GM12864 (cell line): ENCODE data around the gene DPYSL3.

Source experiments
- DNase-seq: peaks from one replicate; pipeline ENCODE4 v3.0.0-alpha.2; 2011; ENCODE audit warnings: low read depth
- H3K4me3 ChIP-seq: 2 replicates; pipeline ENCODE4 v1.5.1; 2011; ENCODE audit warnings: mild to moderate bottlenecking, low read depth, low read length, control low read depth
- TF ChIP-seq, protein P1 (sequence below): IDR thresholded peaks from 2 replicates; pipeline ENCODE4 v1.5.1; 2011; ENCODE audit warnings: low read depth, mild to moderate bottlenecking, moderate library complexity, low read length, control low read depth, inconsistent platforms; ENCODE audit errors: missing control alignments

The DPYSL3 gene

DNA sequence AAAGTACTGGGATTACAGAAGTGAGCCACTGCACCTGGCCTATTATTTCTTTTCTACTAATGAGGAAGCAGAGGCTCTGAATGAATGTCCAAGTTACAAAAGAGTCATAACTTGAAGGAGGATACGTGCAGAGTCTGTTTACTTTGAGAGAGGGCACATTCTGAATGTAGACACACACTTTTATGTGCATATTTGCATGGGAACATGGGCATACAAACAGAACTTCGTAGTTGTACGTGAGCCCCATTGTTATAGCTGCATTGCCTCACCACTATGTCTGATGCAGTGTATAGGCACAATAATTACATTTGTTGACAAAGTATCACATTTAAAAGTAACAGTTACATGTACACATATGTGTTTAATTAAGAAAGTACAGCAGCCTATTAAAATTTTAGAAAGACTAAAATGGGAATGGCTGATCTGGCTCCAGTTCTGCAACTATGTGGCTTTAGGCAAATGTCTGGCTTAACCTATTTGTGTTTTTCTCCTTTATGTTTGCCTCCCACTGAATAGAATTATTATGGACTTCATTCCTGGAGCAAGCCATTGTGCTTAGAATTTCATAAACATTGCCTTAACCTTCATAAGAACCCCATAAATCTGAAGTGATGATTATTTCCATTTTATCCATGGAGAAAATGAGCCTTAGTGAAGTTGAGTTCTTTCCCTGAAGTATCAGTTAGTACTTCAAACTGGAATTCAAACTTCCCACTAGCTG lies 3.0 kb upstream of the DPYSL3 start:
- TF ChIP-seq, protein P1, sequence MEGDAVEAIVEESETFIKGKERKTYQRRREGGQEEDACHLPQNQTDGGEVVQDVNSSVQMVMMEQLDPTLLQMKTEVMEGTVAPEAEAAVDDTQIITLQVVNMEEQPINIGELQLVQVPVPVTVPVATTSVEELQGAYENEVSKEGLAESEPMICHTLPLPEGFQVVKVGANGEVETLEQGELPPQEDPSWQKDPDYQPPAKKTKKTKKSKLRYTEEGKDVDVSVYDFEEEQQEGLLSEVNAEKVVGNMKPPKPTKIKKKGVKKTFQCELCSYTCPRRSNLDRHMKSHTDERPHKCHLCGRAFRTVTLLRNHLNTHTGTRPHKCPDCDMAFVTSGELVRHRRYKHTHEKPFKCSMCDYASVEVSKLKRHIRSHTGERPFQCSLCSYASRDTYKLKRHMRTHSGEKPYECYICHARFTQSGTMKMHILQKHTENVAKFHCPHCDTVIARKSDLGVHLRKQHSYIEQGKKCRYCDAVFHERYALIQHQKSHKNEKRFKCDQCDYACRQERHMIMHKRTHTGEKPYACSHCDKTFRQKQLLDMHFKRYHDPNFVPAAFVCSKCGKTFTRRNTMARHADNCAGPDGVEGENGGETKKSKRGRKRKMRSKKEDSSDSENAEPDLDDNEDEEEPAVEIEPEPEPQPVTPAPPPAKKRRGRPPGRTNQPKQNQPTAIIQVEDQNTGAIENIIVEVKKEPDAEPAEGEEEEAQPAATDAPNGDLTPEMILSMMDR: no peak
- no peak for DNase-seq
- no peak overlapping the region for H3K4me3 ChIP-seq

DNA sequence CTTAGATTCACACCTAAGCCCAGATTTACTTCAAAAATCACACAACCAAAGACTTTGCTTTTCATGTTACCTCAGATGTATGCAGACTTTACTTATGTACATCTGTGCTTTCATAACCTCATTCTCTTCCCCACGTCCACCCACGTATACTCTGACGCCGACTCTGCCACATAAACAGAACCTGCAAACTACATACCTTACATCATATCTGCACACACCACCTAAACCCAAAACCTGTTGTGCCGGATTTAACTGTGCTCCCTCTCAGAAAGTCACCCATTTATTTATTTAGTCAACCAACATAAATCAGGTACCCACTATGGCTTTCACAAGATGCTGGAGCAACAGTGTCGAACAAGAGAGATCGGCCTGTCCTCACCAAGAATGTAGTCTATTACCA lies 1.0 kb upstream of the DPYSL3 start:
- DNase-seq: no peak
- TF ChIP-seq, protein P1: no peak
- no peak overlapping the region for H3K4me3 ChIP-seq

GRCh38 chr5:147509041-147509709 lies 693 bp downstream of the DPYSL3 start:
- no peak overlapping the region for H3K4me3 ChIP-seq

GRCh38 chr5:147508711-147509040 lies 1.2 kb downstream of the DPYSL3 start:
- H3K4me3 ChIP-seq: no peak overlapping the region
- TF ChIP-seq, protein P1: no peak
- DNase-seq: no peak

More at GRCh38 chr5:147509041-147509709, 693 bp downstream of the DPYSL3 start:
- TF ChIP-seq, protein P1: no peak
- no peak for DNase-seq

DNA sequence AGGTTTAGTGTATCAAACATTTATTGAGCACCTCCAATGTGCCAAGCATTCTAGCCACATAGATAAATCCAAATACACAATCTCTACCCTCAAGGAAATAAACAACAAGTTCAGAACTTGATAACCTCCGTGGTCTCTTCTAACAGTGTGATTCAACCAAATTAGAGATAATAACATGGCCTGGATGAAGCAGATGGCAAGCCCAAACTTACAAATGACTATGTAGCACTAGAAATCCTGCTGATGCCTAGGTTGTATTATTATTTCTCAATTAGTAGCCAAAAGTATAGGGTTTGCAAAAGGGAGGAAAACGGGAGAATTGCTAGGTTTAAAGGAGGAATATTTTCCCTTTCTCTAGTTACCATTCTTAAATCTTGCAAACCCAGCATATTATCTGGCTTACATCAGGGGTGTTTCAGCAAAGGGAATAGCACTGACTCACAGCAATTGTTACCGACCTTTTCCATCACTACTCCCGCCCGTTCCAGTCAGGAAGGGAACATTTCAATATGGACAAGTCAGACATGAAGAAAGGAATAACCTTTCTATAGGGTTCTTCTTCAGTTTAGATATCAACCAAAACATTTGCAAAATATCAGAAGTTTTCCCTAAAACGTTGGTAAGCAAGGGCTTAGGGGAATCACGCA lies 2.3 kb downstream of the DPYSL3 start:
- no peak overlapping the region for H3K4me3 ChIP-seq
- no peak for DNase-seq
- TF ChIP-seq, protein P1: no peak

- DNase-seq: no peak
- H3K4me3 ChIP-seq: no peak overlapping the region
- TF ChIP-seq, protein P1: no peak
Observed at GRCh38 chr5:147504535-147504934, 5.3 kb downstream of the DPYSL3 start.
